GM12873 (cell line): ENCODE measurements around the gene TWF2.

ENCODE experiments used
- CTCF ChIP-seq: IDR thresholded peaks from 2 replicates; pipeline ENCODE4 v1.5.1; 2012; ENCODE audit warnings: low read depth, mild to moderate bottlenecking, moderate library complexity, low read length, control low read depth; ENCODE audit not compliant: insufficient read depth; ENCODE audit errors: missing control alignments

The TWF2 gene

GRCh38 chr3:52265387-52265786, 26.4 kb upstream of the TWF2 start:
- TF ChIP-seq CTCF, result no peak

GRCh38 chr3:52262447-52262846, 23.5 kb upstream of the TWF2 start:
- no peak for TF ChIP-seq CTCF

- TF ChIP-seq CTCF, result no peak
Observed at GRCh38 chr3:52259448-52259847, 20.5 kb upstream of the TWF2 start.

GRCh38 chr3:52259035-52259434, 20.1 kb upstream of the TWF2 start:
- TF ChIP-seq CTCF, result no peak

GRCh38 chr3:52257911-52258310, 19.0 kb upstream of the TWF2 start:
- TF ChIP-seq CTCF, result no peak

GRCh38 chr3:52256622-52257021, 17.7 kb upstream of the TWF2 start:
- TF ChIP-seq CTCF, result no peak

GRCh38 chr3:52256159-52256558, 17.2 kb upstream of the TWF2 start:
- no peak for TF ChIP-seq CTCF
